ENCODE data around the gene GH2.

DNA sequence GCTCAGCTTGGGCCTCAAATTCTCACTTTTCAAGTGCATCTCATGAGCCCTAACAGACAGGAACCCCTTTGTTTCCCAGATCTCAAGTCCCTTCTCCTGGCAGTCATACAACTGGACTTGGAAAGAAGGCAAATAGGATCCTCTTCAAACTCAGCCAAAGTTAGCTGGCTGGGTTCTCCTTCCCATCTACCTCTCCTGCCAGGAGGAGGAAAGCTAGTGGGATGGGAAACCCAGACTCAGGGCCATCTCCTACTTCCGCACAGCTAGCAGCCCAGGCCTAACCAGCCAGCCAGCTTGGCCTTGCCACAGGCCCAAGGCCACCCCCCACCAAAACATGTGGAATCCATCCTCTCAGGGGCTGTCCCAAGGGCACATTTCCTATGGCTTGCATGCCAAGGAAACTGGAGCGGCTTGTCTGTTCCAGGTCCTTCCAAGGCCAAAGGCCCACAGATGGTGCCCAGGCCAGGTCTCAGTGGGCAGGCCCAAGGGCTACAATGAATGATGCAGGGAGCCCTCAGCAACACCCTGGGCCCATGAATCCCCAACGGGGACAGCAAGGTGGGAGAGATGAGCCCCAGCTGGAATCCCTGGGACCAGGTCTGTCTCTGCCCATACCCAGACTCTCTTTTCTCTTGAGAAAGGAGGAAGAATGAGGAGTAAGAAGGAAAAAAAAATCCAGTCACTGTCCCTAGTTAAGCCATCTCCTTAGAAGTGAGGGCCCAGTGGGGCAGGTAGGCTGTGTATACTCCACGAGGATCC is 41.0 kb downstream of the GH2 start:
- TF ChIP-seq, protein P1, sequence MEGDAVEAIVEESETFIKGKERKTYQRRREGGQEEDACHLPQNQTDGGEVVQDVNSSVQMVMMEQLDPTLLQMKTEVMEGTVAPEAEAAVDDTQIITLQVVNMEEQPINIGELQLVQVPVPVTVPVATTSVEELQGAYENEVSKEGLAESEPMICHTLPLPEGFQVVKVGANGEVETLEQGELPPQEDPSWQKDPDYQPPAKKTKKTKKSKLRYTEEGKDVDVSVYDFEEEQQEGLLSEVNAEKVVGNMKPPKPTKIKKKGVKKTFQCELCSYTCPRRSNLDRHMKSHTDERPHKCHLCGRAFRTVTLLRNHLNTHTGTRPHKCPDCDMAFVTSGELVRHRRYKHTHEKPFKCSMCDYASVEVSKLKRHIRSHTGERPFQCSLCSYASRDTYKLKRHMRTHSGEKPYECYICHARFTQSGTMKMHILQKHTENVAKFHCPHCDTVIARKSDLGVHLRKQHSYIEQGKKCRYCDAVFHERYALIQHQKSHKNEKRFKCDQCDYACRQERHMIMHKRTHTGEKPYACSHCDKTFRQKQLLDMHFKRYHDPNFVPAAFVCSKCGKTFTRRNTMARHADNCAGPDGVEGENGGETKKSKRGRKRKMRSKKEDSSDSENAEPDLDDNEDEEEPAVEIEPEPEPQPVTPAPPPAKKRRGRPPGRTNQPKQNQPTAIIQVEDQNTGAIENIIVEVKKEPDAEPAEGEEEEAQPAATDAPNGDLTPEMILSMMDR (IDR thresholded peaks at IDR 0.05): no peak
- TF ChIP-seq POLR2A (IDR thresholded peaks at IDR 0.05): no peak

All from esophagus squamous epithelium (tissue), 4 donors.